Epithelial cell of esophagus (primary cell): ENCODE results near the gene MTUS2.
"Not testable (repeated sequence)": the region's sequence is repeated elsewhere in the genome, so short reads cannot be mapped to it uniquely, and the experiment has no call there.

Experiments
- DNase-seq: peaks from one replicate; pipeline ENCODE4 v3.0.0; 2010; ENCODE audit warnings: low read depth
- H3K4me3 ChIP-seq: 2 replicates; pipeline ENCODE4 v1.5.1; 2011; ENCODE audit warnings: mild to moderate bottlenecking, low read length, control low read depth
- TF ChIP-seq, protein P1 (sequence below): IDR thresholded peaks from 2 replicates; pipeline ENCODE4 v1.5.1; 2011; ENCODE audit warnings: low read depth, mild to moderate bottlenecking, low read length, control low read depth, inconsistent platforms; ENCODE audit not compliant: insufficient read depth; ENCODE audit errors: missing control alignments

Gene MTUS2

GRCh38 chr13:29324601-29325000 lies 504.5 kb downstream of the MTUS2 start:
- H3K4me3 ChIP-seq: no peak overlapping the region
- TF ChIP-seq, protein P1, sequence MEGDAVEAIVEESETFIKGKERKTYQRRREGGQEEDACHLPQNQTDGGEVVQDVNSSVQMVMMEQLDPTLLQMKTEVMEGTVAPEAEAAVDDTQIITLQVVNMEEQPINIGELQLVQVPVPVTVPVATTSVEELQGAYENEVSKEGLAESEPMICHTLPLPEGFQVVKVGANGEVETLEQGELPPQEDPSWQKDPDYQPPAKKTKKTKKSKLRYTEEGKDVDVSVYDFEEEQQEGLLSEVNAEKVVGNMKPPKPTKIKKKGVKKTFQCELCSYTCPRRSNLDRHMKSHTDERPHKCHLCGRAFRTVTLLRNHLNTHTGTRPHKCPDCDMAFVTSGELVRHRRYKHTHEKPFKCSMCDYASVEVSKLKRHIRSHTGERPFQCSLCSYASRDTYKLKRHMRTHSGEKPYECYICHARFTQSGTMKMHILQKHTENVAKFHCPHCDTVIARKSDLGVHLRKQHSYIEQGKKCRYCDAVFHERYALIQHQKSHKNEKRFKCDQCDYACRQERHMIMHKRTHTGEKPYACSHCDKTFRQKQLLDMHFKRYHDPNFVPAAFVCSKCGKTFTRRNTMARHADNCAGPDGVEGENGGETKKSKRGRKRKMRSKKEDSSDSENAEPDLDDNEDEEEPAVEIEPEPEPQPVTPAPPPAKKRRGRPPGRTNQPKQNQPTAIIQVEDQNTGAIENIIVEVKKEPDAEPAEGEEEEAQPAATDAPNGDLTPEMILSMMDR: no peak
- no peak for DNase-seq

- TF ChIP-seq, protein P1: no peak
- no peak overlapping the region for H3K4me3 ChIP-seq
Measured at GRCh38 chr13:29328501-29328900, 508.4 kb downstream of the MTUS2 start.

GRCh38 chr13:29336356-29336755 lies 516.2 kb downstream of the MTUS2 start:
- H3K4me3 ChIP-seq: no peak overlapping the region
- TF ChIP-seq, protein P1: no peak
- DNase-seq: no peak

More at GRCh38 chr13:29328501-29328900, 508.4 kb downstream of the MTUS2 start:
- DNase-seq: no peak

DNA sequence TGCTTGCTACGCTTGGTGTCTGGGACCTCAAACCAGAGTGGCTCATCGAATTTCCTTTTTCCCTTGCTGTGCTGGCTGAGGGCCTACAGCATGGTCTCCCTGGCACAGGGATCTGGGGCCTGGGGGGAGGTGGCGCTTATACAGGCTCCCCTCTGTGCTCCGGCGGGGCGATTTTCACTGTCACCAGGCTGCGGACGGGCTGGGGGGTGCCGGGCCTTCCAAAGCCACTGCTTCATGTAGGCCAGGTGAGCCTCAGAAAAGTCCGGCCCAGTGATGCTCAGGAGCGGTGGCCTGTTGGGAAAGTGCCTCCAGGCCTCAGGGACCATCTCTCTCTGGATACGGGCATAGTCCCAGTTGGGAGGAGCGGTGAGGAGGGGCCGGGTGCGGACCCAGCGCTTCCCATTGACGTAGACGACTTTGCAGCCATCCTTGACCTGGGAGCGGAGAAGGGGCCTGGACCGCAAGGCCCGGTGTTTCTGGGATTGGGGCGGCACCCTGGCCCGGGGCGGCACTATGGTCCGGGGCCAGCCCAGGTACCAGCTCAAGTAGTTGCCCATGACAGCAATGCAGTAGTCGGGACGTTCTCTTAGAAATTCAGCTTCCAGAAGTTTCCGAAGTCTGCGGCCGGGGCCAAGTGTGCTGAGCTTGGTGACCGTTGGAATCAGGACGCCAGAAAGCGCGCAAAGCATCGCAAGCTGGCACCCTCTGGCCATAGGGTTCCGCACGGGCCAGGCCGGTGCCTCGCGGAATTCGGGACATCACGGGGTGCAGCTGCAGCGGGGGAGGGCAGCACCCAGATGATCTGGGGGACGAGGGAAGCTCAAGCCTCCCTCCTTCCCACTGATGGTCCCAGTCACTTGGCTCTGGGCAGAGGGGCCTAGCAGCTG lies 519.5 kb downstream of the MTUS2 start:
- no peak overlapping the region for H3K4me3 ChIP-seq
- TF ChIP-seq, protein P1: no peak
- DNase-seq: no peak

GRCh38 chr13:29345860-29346582 lies 525.9 kb downstream of the MTUS2 start:
- not testable (repeated sequence) for H3K4me3 ChIP-seq, DNase-seq

GRCh38 chr13:29355029-29355428 lies 534.9 kb downstream of the MTUS2 start:
- DNase-seq: no peak
- TF ChIP-seq, protein P1: no peak
- no peak overlapping the region for H3K4me3 ChIP-seq

DNA sequence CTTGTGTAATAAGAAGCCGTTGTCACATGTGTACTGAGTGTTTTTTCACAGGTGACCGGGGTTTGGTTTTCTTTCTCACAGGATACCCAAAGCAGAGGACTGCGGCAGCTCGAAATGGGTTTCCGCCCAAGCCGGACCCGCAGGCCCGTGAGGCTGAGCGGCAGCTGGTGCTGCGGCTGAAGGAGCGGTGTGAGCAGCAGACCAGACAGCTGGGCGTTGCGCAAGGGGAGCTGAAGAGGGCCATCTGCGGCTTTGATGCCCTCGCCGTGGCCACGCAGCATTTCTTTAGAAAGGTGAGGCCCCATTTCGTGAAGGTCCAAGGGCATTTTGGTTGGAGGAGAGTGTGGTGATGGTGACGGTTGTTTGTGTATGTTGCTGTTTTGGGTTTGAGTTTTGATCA lies 539.0 kb downstream of the MTUS2 start:
- no peak overlapping the region for H3K4me3 ChIP-seq
- DNase-seq: no peak
- TF ChIP-seq, protein P1: no peak
